Measurements from ENCODE around the gene CDIPT. TPM values are rescaled to one million over a fixed set of nuclear protein-coding genes. Genes with fewer than 3 reads are reported as not detected.

The CDIPT gene
- total RNA-seq, 1 experiment from 2014 or later = 58.3 TPM

DNA sequence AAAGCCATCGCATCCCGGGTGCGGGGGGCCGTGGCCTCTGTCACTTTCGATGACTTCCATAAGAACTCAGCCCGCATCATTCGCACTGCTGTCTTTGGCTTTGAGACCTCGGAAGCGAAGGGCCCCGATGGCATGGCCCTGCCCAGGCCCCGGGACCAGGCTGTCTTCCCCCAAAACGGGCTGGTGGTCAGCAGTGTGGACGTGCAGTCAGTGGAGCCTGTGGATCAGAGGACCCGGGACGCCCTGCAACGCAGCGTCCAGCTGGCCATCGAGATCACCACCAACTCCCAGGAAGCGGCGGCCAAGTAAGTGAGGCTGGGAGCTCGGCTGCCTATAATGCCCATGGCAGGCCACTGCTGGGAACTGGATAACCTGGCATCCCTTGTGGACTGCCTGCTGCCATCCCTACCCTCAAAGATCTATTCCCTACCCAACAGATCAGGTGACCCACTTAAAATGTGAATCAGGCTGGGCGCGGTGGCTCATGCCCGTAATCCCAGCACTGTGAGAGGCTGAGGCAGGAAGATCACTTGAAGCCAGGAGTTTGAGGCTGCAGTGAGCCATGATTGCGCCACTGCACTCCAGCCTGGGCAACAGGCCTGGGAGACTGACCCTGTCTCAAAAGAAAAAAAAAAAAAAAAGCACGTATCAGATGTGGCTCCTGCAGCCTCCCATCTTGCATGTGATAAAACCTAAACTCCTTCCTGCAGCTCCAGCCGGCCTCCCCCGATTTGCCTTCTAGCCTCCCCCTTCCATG, 18.3 kb downstream of the CDIPT start:
- ChIA-PET POLR2A (no interaction called here), RAD21 (ENCODE audit: low non-redundant PET in 1 of 2, low total read pairs in 2 of 2, uncharacterized antibody in 2 of 2, unreplicated experiment in 2 of 2) (no interaction called here), CTCF (no interaction called here)
- ATAC-seq (no peak), DNase-seq (ENCODE audit: low read depth, low spot score) (no peak)
- TF ChIP-seq, protein P1, sequence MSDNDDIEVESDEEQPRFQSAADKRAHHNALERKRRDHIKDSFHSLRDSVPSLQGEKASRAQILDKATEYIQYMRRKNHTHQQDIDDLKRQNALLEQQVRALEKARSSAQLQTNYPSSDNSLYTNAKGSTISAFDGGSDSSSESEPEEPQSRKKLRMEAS (IDR thresholded peaks at IDR 0.05) = no peak
- TF ChIP-seq POLR2A (IDR thresholded peaks at IDR 0.05; ENCODE audit: borderline replicate concordance, extremely low read depth, insufficient read depth, insufficient read length) (no peak), FOSL1 (IDR thresholded peaks at IDR 0.05; ENCODE audit: low read depth) (no peak), RAD21 (IDR thresholded peaks at IDR 0.05; ENCODE audit: low read depth) (no peak), TCF7L2 (IDR thresholded peaks at IDR 0.05; ENCODE audit: borderline replicate concordance, extremely low read depth, insufficient read depth, insufficient read length) (no peak), SP1 (IDR thresholded peaks at IDR 0.05; ENCODE audit: low read depth) (no peak), EZH2 (IDR thresholded peaks at IDR 0.05) (no peak), SRF (IDR thresholded peaks at IDR 0.05; ENCODE audit: low read depth) (no peak), ZFX (IDR thresholded peaks at IDR 0.05) (no peak), ELF1 (IDR thresholded peaks at IDR 0.05; ENCODE audit: borderline replicate concordance, low read depth) (no peak), CBX3 (IDR thresholded peaks at IDR 0.05; ENCODE audit: low read depth) (no peak), CEBPB (IDR thresholded peaks at IDR 0.05; ENCODE audit: low read depth) (no peak)
- TF ChIP-seq, protein P2, sequence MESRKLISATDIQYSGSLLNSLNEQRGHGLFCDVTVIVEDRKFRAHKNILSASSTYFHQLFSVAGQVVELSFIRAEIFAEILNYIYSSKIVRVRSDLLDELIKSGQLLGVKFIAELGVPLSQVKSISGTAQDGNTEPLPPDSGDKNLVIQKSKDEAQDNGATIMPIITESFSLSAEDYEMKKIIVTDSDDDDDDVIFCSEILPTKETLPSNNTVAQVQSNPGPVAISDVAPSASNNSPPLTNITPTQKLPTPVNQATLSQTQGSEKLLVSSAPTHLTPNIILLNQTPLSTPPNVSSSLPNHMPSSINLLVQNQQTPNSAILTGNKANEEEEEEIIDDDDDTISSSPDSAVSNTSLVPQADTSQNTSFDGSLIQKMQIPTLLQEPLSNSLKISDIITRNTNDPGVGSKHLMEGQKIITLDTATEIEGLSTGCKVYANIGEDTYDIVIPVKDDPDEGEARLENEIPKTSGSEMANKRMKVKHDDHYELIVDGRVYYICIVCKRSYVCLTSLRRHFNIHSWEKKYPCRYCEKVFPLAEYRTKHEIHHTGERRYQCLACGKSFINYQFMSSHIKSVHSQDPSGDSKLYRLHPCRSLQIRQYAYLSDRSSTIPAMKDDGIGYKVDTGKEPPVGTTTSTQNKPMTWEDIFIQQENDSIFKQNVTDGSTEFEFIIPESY (IDR thresholded peaks at IDR 0.05; ENCODE audit: extremely low read depth, insufficient replicate concordance, low read length) = no peak
- TF ChIP-seq, protein P3, sequence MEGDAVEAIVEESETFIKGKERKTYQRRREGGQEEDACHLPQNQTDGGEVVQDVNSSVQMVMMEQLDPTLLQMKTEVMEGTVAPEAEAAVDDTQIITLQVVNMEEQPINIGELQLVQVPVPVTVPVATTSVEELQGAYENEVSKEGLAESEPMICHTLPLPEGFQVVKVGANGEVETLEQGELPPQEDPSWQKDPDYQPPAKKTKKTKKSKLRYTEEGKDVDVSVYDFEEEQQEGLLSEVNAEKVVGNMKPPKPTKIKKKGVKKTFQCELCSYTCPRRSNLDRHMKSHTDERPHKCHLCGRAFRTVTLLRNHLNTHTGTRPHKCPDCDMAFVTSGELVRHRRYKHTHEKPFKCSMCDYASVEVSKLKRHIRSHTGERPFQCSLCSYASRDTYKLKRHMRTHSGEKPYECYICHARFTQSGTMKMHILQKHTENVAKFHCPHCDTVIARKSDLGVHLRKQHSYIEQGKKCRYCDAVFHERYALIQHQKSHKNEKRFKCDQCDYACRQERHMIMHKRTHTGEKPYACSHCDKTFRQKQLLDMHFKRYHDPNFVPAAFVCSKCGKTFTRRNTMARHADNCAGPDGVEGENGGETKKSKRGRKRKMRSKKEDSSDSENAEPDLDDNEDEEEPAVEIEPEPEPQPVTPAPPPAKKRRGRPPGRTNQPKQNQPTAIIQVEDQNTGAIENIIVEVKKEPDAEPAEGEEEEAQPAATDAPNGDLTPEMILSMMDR (IDR thresholded peaks at IDR 0.05 in 2 of 3, conservative IDR thresholded peaks at IDR 0.05 in 1 of 3; ENCODE audit: borderline replicate concordance in 1 of 3, insufficient read depth in 1 of 3, low read depth in 2 of 3, low read length in 2 of 3) = no peak
- TF ChIP-seq, protein P4, sequence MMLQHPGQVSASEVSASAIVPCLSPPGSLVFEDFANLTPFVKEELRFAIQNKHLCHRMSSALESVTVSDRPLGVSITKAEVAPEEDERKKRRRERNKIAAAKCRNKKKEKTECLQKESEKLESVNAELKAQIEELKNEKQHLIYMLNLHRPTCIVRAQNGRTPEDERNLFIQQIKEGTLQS (IDR thresholded peaks at IDR 0.05) = no peak
- TF ChIP-seq, protein P5, sequence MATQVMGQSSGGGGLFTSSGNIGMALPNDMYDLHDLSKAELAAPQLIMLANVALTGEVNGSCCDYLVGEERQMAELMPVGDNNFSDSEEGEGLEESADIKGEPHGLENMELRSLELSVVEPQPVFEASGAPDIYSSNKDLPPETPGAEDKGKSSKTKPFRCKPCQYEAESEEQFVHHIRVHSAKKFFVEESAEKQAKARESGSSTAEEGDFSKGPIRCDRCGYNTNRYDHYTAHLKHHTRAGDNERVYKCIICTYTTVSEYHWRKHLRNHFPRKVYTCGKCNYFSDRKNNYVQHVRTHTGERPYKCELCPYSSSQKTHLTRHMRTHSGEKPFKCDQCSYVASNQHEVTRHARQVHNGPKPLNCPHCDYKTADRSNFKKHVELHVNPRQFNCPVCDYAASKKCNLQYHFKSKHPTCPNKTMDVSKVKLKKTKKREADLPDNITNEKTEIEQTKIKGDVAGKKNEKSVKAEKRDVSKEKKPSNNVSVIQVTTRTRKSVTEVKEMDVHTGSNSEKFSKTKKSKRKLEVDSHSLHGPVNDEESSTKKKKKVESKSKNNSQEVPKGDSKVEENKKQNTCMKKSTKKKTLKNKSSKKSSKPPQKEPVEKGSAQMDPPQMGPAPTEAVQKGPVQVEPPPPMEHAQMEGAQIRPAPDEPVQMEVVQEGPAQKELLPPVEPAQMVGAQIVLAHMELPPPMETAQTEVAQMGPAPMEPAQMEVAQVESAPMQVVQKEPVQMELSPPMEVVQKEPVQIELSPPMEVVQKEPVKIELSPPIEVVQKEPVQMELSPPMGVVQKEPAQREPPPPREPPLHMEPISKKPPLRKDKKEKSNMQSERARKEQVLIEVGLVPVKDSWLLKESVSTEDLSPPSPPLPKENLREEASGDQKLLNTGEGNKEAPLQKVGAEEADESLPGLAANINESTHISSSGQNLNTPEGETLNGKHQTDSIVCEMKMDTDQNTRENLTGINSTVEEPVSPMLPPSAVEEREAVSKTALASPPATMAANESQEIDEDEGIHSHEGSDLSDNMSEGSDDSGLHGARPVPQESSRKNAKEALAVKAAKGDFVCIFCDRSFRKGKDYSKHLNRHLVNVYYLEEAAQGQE (IDR thresholded peaks at IDR 0.05; ENCODE audit: low read depth) = no peak
- H3K9ac ChIP-seq (ENCODE audit: low read length) = no peak overlapping the region
- no peaks in the 10 kb centered on the region for H3K9me3 ChIP-seq (ENCODE audit: control insufficient read depth in 1 of 2, insufficient read depth in 1 of 2, low read depth in 1 of 2, low read length in 2 of 2)
- H4K20me1 ChIP-seq (ENCODE audit: insufficient read depth) = no peaks in the 10 kb centered on the region
- BruUV-seq (replicated peaks) = no TSS peak
- H3K4me1 ChIP-seq (ENCODE audit: control insufficient read depth in 1 of 2, insufficient read depth in 2 of 2, low read length in 2 of 2) = peaks cover 0 to 5% of the 10 kb centered on the region in 2 experiments; a peak in 2 of 4 replicates
- peaks cover 0 to 2% of the 10 kb centered on the region in 2 experiments; a peak in 2 of 4 replicates for H3K36me3 ChIP-seq (ENCODE audit: control insufficient read depth in 1 of 2, insufficient read depth in 2 of 2, low read length in 2 of 2)
- no peaks in the 10 kb centered on the region for H3K27me3 ChIP-seq (ENCODE audit: insufficient read depth, low read length)
- H3K4me2 ChIP-seq (ENCODE audit: low read length) = no peak overlapping the region
- H3K4me3 ChIP-seq (replicated peaks in 1 of 2; ENCODE audit: low read depth in 1 of 2, low read length in 2 of 2) = no peak overlapping the region
- no peak overlapping the region for H2AFZ ChIP-seq (ENCODE audit: low read depth, low read length, poor library complexity, severe bottlenecking)
- no peaks in the 10 kb centered on the region for H3K79me2 ChIP-seq (ENCODE audit: insufficient read depth, low read length)
- intact Hi-C loops (cut with micrococcal nuclease) = no loop called here
- H3K9me2 ChIP-seq (ENCODE audit: insufficient read depth) = no peaks in the 10 kb centered on the region
- no peak overlapping the region for H3K27ac ChIP-seq (ENCODE audit: low read depth, low read length)

Measured in HCT116 (cell line).